Measurements from ENCODE around the gene MPHOSPH6. TPM values are rescaled to one million over a fixed set of nuclear protein-coding genes. Genes with fewer than 3 reads are reported as not detected.

Gene MPHOSPH6
- total RNA-seq, 1 donor from 2014 or later: 23.7 TPM

GRCh38 chr16:82203198-82203597, 33.2 kb upstream of the MPHOSPH6 start:
- peaks cover 9% of the 10 kb centered on the region for H3K9me3 Mint-ChIP-seq (ENCODE audit: unreplicated experiment)
- H3K4me3 ChIP-seq (ENCODE audit: insufficient read depth, low read depth, low read length): no peak overlapping the region
- H3K4me1 ChIP-seq (ENCODE audit: insufficient read depth, low read length): no peaks in the 10 kb centered on the region
- no peak overlapping the region for H3K4me3 Mint-ChIP-seq (ENCODE audit: unreplicated experiment)
- no peak for FAIRE-seq
- no peaks in the 10 kb centered on the region for H3K36me3 Mint-ChIP-seq (ENCODE audit: low read depth, unreplicated experiment)
- no peak overlapping the region for H3K27ac Mint-ChIP-seq (ENCODE audit: unreplicated experiment)
- H3K4me1 Mint-ChIP-seq (ENCODE audit: low read depth, unreplicated experiment): no peaks in the 10 kb centered on the region
- no peaks in the 10 kb centered on the region for H3K79me2 ChIP-seq (ENCODE audit: insufficient read depth, low read length)
- no peaks in the 10 kb centered on the region for H3K36me3 ChIP-seq (ENCODE audit: insufficient read depth, low read length)
- no peaks in the 10 kb centered on the region for H4K20me1 ChIP-seq (ENCODE audit: insufficient read depth, low read length)
- H3K27me3 Mint-ChIP-seq (ENCODE audit: low read depth, unreplicated experiment): peaks cover 11% of the 10 kb centered on the region
- H3K27ac ChIP-seq (ENCODE audit: low read depth, low read length): no peak overlapping the region
- DNase-seq (ENCODE audit: low read depth): no peak
- no peak for TF ChIP-seq EZH2 (IDR thresholded peaks at IDR 0.05; ENCODE audit: insufficient read depth, low read length)
- TF ChIP-seq, protein P1, sequence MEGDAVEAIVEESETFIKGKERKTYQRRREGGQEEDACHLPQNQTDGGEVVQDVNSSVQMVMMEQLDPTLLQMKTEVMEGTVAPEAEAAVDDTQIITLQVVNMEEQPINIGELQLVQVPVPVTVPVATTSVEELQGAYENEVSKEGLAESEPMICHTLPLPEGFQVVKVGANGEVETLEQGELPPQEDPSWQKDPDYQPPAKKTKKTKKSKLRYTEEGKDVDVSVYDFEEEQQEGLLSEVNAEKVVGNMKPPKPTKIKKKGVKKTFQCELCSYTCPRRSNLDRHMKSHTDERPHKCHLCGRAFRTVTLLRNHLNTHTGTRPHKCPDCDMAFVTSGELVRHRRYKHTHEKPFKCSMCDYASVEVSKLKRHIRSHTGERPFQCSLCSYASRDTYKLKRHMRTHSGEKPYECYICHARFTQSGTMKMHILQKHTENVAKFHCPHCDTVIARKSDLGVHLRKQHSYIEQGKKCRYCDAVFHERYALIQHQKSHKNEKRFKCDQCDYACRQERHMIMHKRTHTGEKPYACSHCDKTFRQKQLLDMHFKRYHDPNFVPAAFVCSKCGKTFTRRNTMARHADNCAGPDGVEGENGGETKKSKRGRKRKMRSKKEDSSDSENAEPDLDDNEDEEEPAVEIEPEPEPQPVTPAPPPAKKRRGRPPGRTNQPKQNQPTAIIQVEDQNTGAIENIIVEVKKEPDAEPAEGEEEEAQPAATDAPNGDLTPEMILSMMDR (IDR thresholded peaks at IDR 0.05; ENCODE audit: insufficient read depth, low read depth, low read length): no peak
- no peak overlapping the region for H3K4me2 ChIP-seq (ENCODE audit: low read length)
- H3K27me3 ChIP-seq (ENCODE audit: insufficient read depth, low read length): peaks cover 3% of the 10 kb centered on the region
- no peaks in the 10 kb centered on the region for H3K9me3 ChIP-seq (ENCODE audit: insufficient read depth, low read depth, low read length)
- H3K9ac ChIP-seq (ENCODE audit: low read length): no peak overlapping the region
- no peak overlapping the region for H2AFZ ChIP-seq (ENCODE audit: low read depth, low read length)

GRCh38 chr16:82201926-82202325, 31.9 kb upstream of the MPHOSPH6 start:
- Histone ChIP-seq H3K79me2 (ENCODE audit: insufficient read depth, low read length) (no peaks in the 10 kb centered on the region), H3K27me3 (ENCODE audit: insufficient read depth, low read length) (peaks cover 3% of the 10 kb centered on the region), H3K4me2 (ENCODE audit: low read length) (no peak overlapping the region), H3K9ac (ENCODE audit: low read length) (no peak overlapping the region), H3K27ac (ENCODE audit: low read depth, low read length) (no peak overlapping the region), H3K36me3 (ENCODE audit: insufficient read depth, low read length) (no peaks in the 10 kb centered on the region), H3K9me3 (ENCODE audit: insufficient read depth, low read depth, low read length) (no peaks in the 10 kb centered on the region), H3K4me1 (ENCODE audit: insufficient read depth, low read length) (no peaks in the 10 kb centered on the region), H3K4me3 (ENCODE audit: insufficient read depth, low read depth, low read length) (no peak overlapping the region), H4K20me1 (ENCODE audit: insufficient read depth, low read length) (no peaks in the 10 kb centered on the region), H2AFZ (ENCODE audit: low read depth, low read length) (no peak overlapping the region)
- TF ChIP-seq EZH2 (IDR thresholded peaks at IDR 0.05; ENCODE audit: insufficient read depth, low read length): no peak
- TF ChIP-seq, protein P1 (IDR thresholded peaks at IDR 0.05; ENCODE audit: insufficient read depth, low read depth, low read length): no peak
- peaks cover 7% of the 10 kb centered on the region for H3K27me3 Mint-ChIP-seq (ENCODE audit: low read depth, unreplicated experiment)
- H3K36me3 Mint-ChIP-seq (ENCODE audit: low read depth, unreplicated experiment): no peaks in the 10 kb centered on the region
- FAIRE-seq: no peak
- no peak for DNase-seq (ENCODE audit: low read depth)
- H3K27ac Mint-ChIP-seq (ENCODE audit: unreplicated experiment): no peak overlapping the region
- H3K9me3 Mint-ChIP-seq (ENCODE audit: unreplicated experiment): peaks cover 8% of the 10 kb centered on the region
- no peak overlapping the region for H3K4me3 Mint-ChIP-seq (ENCODE audit: unreplicated experiment)
- H3K4me1 Mint-ChIP-seq (ENCODE audit: low read depth, unreplicated experiment): no peaks in the 10 kb centered on the region

DNA sequence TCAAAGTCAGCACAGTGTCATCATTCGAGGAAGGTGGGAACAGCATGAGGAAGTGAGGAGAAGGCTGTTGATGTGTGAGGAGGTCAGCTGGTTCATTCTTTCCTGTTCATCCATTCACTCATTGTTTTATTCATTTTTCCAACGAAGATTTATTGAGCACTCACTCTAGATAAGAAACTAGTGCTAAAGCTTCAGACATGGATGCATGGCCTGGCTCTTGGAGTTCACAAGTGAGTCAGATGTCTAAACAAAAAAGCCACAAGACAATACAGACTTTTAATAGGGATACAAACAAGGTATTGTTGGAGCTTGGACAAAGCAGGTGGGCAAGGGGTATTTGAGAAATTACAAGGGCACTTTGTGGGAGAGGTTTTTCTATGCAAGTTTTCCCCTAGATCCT, 31.3 kb upstream of the MPHOSPH6 start:
- H4K20me1 ChIP-seq (ENCODE audit: insufficient read depth, low read length): no peaks in the 10 kb centered on the region
- H3K4me1 ChIP-seq (ENCODE audit: insufficient read depth, low read length): no peaks in the 10 kb centered on the region
- H3K27me3 Mint-ChIP-seq (ENCODE audit: low read depth, unreplicated experiment): peaks cover 5% of the 10 kb centered on the region
- no peaks in the 10 kb centered on the region for H3K4me1 Mint-ChIP-seq (ENCODE audit: low read depth, unreplicated experiment)
- H3K36me3 Mint-ChIP-seq (ENCODE audit: low read depth, unreplicated experiment): no peaks in the 10 kb centered on the region
- H2AFZ ChIP-seq (ENCODE audit: low read depth, low read length): no peak overlapping the region
- H3K4me3 Mint-ChIP-seq (ENCODE audit: unreplicated experiment): no peak overlapping the region
- peaks cover 3% of the 10 kb centered on the region for H3K27me3 ChIP-seq (ENCODE audit: insufficient read depth, low read length)
- H3K4me3 ChIP-seq (ENCODE audit: insufficient read depth, low read depth, low read length): no peak overlapping the region
- no peaks in the 10 kb centered on the region for H3K9me3 ChIP-seq (ENCODE audit: insufficient read depth, low read depth, low read length)
- H3K9me3 Mint-ChIP-seq (ENCODE audit: unreplicated experiment): peaks cover 6% of the 10 kb centered on the region
- H3K27ac Mint-ChIP-seq (ENCODE audit: unreplicated experiment): no peak overlapping the region
- H3K36me3 ChIP-seq (ENCODE audit: insufficient read depth, low read length): no peaks in the 10 kb centered on the region
- no peak overlapping the region for H3K4me2 ChIP-seq (ENCODE audit: low read length)
- TF ChIP-seq EZH2 (IDR thresholded peaks at IDR 0.05; ENCODE audit: insufficient read depth, low read length): no peak
- TF ChIP-seq, protein P1 (IDR thresholded peaks at IDR 0.05; ENCODE audit: insufficient read depth, low read depth, low read length): no peak
- DNase-seq (ENCODE audit: low read depth) (no peak), FAIRE-seq (no peak)
- no peak overlapping the region for H3K27ac ChIP-seq (ENCODE audit: low read depth, low read length)
- no peak overlapping the region for H3K9ac ChIP-seq (ENCODE audit: low read length)
- H3K79me2 ChIP-seq (ENCODE audit: insufficient read depth, low read length): no peaks in the 10 kb centered on the region

All from astrocyte (in vitro differentiated cells and primary cell).